ENCODE data around the gene FANCG. TPM values are rescaled to one million over a fixed set of nuclear protein-coding genes. Genes with fewer than 3 reads are reported as not detected.
A peak's percentile ranks its signal among the peaks of the same experiment; 100 is the strongest.

Gene FANCG
- total RNA-seq, 1 experiment from 2014 or later, result 74.8 TPM

GRCh38 chr9:35044071-35044470, 35.7 kb downstream of the FANCG start:
- no peak for TF ChIP-seq CTCF (IDR thresholded peaks at IDR 0.05; ENCODE audit: insufficient read depth in 1 of 2, low read depth in 1 of 2, low read length in 1 of 2, severe bottlenecking in 1 of 2, unreplicated experiment in 1 of 2)
- Histone ChIP-seq H3K27me3 (replicated peaks; ENCODE audit: control insufficient read depth, insufficient read depth, low read length) (no peaks in the 10 kb centered on the region), H3K36me3 (ENCODE audit: control insufficient read depth, insufficient read depth, low read length) (no peaks in the 10 kb centered on the region), H3K4me3 (ENCODE audit: low read depth, low read length) (no peak overlapping the region), H3K4me1 (peaks cover 10% of the 10 kb centered on the region), H3K9me3 (no peaks in the 10 kb centered on the region)
- ChIA-PET CTCF (no interaction called here), POLR2A (no interaction called here)
- Mint-ChIP-seq H3K27me3 (ENCODE audit: insufficient read depth, unreplicated experiment) (no peaks in the 10 kb centered on the region), H3K4me1 (ENCODE audit: low read depth, unreplicated experiment) (no peaks in the 10 kb centered on the region), H3K36me3 (ENCODE audit: insufficient read depth, unreplicated experiment) (peaks cover 7% of the 10 kb centered on the region), H3K27ac (ENCODE audit: unreplicated experiment) (no peak overlapping the region), H3K9me3 (ENCODE audit: unreplicated experiment) (no peaks in the 10 kb centered on the region), H3K4me3 (ENCODE audit: unreplicated experiment) (no peak overlapping the region)
- intact Hi-C loops (cut with micrococcal nuclease; ENCODE audit: unreplicated experiment), result no loop called here
- no TSS peak for BruUV-seq (replicated peaks)
- DNase-seq, result no peak

GRCh38 chr9:35042891-35043545, 36.7 kb downstream of the FANCG start:
- POLR2A ChIA-PET, result interaction anchor here (1.2 kb wide), 1 partner anchor 30 kb away, joined by 3 read pairs; the partner anchor contains the start of gene VCP
- no TSS peak for BruUV-seq (replicated peaks)
- no peak overlapping the region for H3K27ac Mint-ChIP-seq (ENCODE audit: unreplicated experiment)

GRCh38 chr9:35042081-35042604, 37.6 kb downstream of the FANCG start:
- no peaks in the 10 kb centered on the region for H3K9me3 ChIP-seq
- ChIA-PET CTCF (interaction anchor here (1.3 to 1.5 kb wide), 2 partner anchors 9 to 142 kb away, joined by 3 to 4 read pairs; no protein-coding TSS in a partner anchor), POLR2A (interaction anchor here (1.2 kb wide), 1 partner anchor 31 kb away, joined by 3 read pairs; the partner anchor contains the start of gene VCP)
- intact Hi-C loops (cut with micrococcal nuclease; ENCODE audit: unreplicated experiment), result no loop called here
- Mint-ChIP-seq H3K4me3 (ENCODE audit: unreplicated experiment) (no peak overlapping the region), H3K27ac (ENCODE audit: unreplicated experiment) (no peak overlapping the region), H3K9me3 (ENCODE audit: unreplicated experiment) (no peaks in the 10 kb centered on the region), H3K27me3 (ENCODE audit: insufficient read depth, unreplicated experiment) (no peaks in the 10 kb centered on the region), H3K4me1 (ENCODE audit: low read depth, unreplicated experiment) (no peaks in the 10 kb centered on the region), H3K36me3 (ENCODE audit: insufficient read depth, unreplicated experiment) (no peaks in the 10 kb centered on the region)
- H3K27me3 ChIP-seq (replicated peaks; ENCODE audit: control insufficient read depth, insufficient read depth, low read length), result no peaks in the 10 kb centered on the region
- H3K36me3 ChIP-seq (ENCODE audit: control insufficient read depth, insufficient read depth, low read length), result no peaks in the 10 kb centered on the region
- H3K4me3 ChIP-seq (ENCODE audit: low read depth, low read length), result no peak overlapping the region
- peaks cover 10% of the 10 kb centered on the region for H3K4me1 ChIP-seq
- no TSS peak for BruUV-seq (replicated peaks)
- peak in 1 of 2 experiments; percentile 37 for DNase-seq
- TF ChIP-seq CTCF (IDR thresholded peaks at IDR 0.05; ENCODE audit: insufficient read depth in 1 of 2, low read depth in 1 of 2, low read length in 1 of 2, severe bottlenecking in 1 of 2, unreplicated experiment in 1 of 2), result no peak

More at GRCh38 chr9:35042891-35043545, 36.7 kb downstream of the FANCG start:
- H3K27me3 Mint-ChIP-seq (ENCODE audit: insufficient read depth, unreplicated experiment), result no peaks in the 10 kb centered on the region
- Histone ChIP-seq H3K4me1 (peaks cover 10% of the 10 kb centered on the region), H3K4me3 (ENCODE audit: low read depth, low read length) (no peak overlapping the region), H3K27me3 (replicated peaks; ENCODE audit: control insufficient read depth, insufficient read depth, low read length) (no peaks in the 10 kb centered on the region), H3K36me3 (ENCODE audit: control insufficient read depth, insufficient read depth, low read length) (no peaks in the 10 kb centered on the region), H3K9me3 (no peaks in the 10 kb centered on the region)
- no peak for TF ChIP-seq CTCF (IDR thresholded peaks at IDR 0.05; ENCODE audit: insufficient read depth in 1 of 2, low read depth in 1 of 2, low read length in 1 of 2, severe bottlenecking in 1 of 2, unreplicated experiment in 1 of 2)
- intact Hi-C loops (cut with micrococcal nuclease; ENCODE audit: unreplicated experiment), result no loop called here
- no peak overlapping the region for H3K4me3 Mint-ChIP-seq (ENCODE audit: unreplicated experiment)
- no peaks in the 10 kb centered on the region for H3K9me3 Mint-ChIP-seq (ENCODE audit: unreplicated experiment)
- no peaks in the 10 kb centered on the region for H3K4me1 Mint-ChIP-seq (ENCODE audit: low read depth, unreplicated experiment)
- DNase-seq, result no peak
- H3K36me3 Mint-ChIP-seq (ENCODE audit: insufficient read depth, unreplicated experiment), result no peaks in the 10 kb centered on the region
- CTCF ChIA-PET, result interaction anchor here (1.5 kb wide), 1 partner anchor 8 kb away, joined by 4 read pairs; no protein-coding TSS in a partner anchor

All from Caco-2 (cell line).